Right kidney (tissue), 9 donors: ENCODE results near the gene OR9G4.

Source experiments
- DNase-seq: peaks from one replicate; pipeline ENCODE4 v3.0.0-alpha.2; 2016
- long read RNA-seq, 8 donors: transcript quantifications; one replicate each; lab custom pipeline, GENCODE V29; 2026

The OR9G4 gene
- long read RNA-seq, donor 1, result 0 reads
- long read RNA-seq, donor 2, result 0 reads
- long read RNA-seq, donor 3, result 0 reads
- long read RNA-seq, donor 4, result 0 reads
- long read RNA-seq, donor 5, result 0 reads
- long read RNA-seq, donor 6, result 0 reads
- long read RNA-seq, donor 7, result 0 reads
- long read RNA-seq, donor 8, result 0 reads

DNA sequence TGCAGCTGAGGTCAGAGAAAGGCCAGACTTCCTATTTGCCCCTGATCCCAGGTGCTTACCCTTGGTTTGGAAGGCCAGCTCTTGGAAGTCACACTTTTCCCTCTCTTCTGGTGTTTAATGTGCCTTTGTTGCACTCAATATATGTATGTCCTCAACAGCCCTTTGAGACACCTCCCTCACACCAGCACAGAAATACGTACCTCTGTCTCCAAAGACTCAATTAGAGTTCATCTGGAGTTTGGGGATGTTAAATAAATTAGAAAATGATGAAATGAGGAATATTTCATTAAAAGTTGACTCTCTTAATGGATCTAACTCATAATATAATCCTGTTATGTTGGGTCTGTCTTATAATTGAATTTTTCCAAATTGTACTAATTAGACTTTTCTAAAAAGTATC lies at the start of gene OR9G4:
Gene OR9G4 (minus strand): TSS at position 101 of the 400 bp plus-strand sequence. CDS start 4,931 bp downstream, outside the sequence.
- no peak for DNase-seq

DNA sequence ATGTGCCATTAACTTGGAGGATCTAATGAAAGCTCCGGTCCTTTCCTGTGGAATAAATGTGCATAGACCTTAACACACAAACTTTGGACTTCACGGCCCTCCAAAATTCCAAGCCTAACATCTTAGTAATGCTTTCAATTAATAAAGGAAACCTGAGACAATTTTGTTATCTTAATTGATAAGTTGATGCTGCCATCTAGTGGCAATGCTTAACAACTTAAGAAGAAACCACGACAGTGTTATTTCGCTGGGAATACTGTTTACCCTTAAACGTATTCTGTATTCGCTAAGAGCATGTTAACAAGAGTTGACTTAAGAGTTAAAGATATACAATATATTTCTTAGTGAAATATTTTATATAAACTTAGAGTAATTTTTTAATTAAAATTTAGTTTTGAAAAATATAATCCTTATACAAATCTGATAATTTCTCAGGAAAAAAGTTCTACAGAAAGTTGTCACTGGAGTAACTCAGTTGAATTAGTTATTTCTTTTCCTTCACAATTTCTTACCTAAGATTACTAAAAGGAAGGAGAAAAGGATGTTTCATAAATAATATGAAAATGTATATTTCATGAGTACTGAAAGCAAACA lies 35.0 kb upstream of the OR9G4 start:
- DNase-seq, result no peak

- DNase-seq, result no peak
Measured at GRCh38 chr11:56782167-56782847, 33.8 kb upstream of the OR9G4 start.

DNA sequence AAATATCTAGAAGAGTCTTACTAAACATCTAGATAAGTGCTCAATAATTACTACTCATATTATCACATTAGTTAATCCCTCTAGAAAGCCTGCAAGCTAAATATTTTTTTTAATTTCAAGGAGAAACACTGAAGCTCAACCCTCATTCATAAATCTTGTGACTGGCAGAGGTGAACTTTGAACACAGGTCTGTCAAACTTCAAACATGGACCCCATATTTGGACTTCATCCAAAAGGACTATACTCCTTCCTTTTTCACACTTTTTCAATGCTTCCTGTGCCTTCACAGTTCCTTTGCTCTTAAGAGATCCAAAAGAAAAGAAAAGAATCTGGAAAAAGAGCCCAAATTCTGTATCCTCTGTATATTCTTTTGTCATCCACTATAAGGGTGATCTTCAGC lies 28.3 kb upstream of the OR9G4 start:
- DNase-seq, result no peak

GRCh38 chr11:56764976-56765375 lies 16.5 kb upstream of the OR9G4 start:
- no peak for DNase-seq

DNA sequence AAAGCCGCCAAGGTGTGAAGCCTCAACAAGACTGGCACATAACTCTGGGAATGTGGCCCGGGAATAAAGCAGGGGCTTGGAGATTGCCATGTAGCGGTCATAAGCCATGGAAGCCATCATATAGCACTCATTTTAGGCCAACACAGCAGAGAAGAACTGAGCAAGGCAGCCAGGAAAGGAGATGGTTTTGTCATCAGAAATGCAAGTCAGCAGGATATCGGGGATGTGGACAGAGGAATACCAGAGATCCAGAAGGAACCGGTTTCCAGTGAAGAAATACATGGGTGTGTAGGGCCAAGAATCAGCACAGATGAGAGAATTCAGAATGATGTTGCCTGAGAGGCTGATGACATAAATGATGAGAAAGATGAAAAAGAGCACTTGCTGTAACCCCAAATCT lies 3.0 kb upstream of the OR9G4 start:
- DNase-seq, result no peak

DNA sequence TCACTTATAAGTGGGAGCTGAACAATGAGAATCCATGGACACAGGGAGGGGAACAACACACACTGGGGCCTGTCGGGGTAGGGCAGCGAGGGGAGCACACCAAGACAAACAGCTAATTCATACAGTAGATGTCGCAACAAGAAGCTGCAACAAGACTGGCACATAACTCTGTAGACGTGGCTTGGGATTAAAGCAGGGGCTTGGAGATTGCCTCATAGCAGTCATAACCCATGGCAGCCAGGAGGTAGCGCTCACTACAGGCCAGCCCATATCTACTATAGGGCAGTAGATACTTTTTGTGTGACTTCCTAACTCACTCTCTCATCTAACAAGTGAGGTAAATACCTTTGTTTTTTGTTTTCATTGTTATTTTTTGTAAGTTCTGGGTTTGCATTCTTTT lies 1.7 kb upstream of the OR9G4 start:
- no peak for DNase-seq

- no peak for DNase-seq
Measured at GRCh38 chr11:56740886-56741285, 7.6 kb downstream of the OR9G4 start.

DNA sequence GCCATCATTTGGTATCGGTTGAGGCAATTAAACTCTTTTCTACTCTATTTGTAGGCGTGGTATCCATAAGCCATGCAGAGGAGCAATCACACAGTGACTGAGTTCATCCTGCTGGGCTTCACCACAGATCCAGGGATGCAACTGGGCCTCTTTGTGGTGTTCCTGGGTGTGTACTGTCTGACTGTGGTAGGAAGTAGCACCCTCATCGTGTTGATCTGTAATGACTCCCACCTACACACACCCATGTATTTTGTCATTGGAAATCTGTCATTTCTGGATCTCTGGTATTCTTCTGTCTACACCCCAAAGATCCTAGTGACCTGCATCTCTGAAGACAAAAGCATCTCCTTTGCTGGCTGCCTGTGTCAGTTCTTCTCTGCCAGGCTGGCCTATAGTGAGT lies 8.4 kb downstream of the OR9G4 start:
- no peak for DNase-seq

DNA sequence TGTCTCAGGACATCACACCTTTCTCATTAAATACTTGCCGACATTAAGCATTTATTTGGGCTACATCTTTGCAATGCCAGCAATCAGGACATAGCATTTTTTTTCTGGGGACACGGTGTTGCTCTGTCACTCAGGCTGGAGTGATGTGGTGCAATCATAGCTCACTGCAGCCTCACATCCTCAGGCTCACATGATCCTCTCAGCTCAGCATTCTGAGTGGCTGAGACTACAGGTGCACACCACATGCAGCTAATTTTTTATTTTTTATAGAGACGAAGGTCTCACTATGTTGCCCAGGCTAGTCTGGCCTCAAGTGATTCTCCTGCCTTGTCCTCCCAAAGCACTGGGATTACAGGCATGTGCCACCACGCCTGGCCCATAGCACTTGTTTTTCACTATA lies 28.0 kb downstream of the OR9G4 start:
- no peak for DNase-seq

- no peak for DNase-seq
Measured at GRCh38 chr11:56716379-56716854, 32.1 kb downstream of the OR9G4 start.

DNA sequence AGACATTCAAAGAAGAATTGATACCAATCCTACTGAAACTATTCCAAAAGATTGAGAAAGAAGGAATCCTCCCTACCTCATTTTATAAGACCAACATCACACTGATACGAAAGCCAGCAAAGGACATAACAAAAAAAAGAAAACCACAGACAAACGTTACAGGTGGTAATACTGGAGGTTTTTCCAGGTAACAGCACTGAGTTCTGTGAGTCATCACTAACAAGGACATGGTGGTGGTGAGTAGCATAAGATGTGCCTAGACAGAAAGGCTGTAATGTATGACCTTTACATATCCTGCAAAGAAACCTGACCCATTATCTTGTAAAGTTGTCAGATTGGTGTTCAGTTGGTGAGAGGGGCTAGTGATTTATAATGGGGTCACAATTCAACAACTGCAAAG lies 34.3 kb downstream of the OR9G4 start:
- no peak for DNase-seq

DNA sequence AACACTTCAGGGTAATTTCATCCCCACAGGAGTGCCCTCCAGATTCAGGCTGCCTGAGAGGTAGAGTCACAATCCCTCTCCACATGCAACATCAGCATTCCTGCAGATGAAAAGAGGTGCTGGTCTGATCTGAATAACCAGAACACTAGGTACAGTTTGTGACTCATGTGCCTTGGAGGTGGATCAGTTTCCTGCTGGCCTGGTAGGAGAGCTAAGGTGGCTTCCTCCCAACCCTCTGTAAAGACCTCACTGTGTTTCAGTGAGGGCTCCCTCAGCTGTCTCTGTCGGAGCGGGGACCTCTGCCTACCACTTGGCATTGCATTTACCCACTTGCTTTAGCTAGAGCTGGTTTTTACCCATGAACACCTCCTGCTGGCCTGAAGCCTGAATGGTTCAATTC lies 42.0 kb downstream of the OR9G4 start:
- no peak for DNase-seq

- no peak for DNase-seq
Measured at GRCh38 chr11:56705784-56706396, 42.6 kb downstream of the OR9G4 start.

DNA sequence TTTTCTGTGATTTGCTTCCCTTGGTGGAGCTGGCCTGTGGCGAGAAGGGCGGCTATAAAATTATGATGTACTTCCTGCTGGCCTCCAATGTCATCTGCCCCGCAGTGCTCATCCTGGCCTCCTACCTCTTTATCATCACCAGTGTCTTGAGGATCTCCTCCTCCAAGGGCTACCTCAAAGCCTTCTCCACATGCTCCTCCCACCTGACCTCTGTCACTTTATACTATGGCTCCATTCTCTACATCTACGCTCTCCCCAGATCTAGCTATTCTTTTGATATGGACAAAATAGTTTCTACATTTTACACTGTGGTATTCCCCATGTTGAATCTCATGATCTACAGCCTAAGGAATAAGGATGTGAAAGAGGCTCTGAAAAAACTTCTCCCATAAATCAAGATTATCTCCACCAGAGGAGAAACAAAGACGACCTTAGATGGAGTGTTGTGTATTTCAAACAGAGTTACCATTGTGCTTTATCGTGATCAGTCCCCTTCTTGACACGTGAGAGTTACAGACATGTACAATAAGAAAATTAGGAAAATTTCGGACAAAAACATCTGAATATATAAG lies 47.5 kb downstream of the OR9G4 start:
- no peak for DNase-seq

GRCh38 chr11:56700242-56700913 lies 48.1 kb downstream of the OR9G4 start:
- no peak for DNase-seq

DNA sequence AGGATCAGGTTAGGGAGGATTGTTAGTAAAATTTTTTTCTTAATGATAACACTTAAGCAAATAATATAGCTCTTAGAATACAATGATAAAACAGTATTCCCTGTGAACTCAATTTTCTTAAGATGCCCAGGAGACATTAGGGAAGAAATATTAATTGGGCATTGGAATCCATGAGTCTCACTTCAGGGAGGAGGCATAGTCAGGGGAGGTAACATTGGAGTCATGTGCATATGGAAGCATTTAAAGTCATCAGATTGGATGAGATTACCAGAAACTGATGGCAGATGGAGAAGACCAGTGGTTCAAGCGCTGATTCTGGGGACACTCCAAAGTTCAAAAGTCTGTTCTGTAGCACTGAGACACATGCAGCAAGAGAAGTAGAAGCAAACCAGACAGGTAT lies 49.7 kb downstream of the OR9G4 start, which contains the start of gene OR9G1:
Gene OR9G1 (plus strand): TSS at position 301 of the 400 bp plus-strand sequence. CDS start 1,293 bp downstream, outside the sequence.
- DNase-seq, result no peak

GRCh38 chr11:56693428-56693827 lies 55.1 kb downstream of the OR9G4 start:
- no peak for DNase-seq
